ENCODE results near the gene BEAN1. TPM values are rescaled to one million over a fixed set of nuclear protein-coding genes. Genes with fewer than 3 reads are reported as not detected.

BEAN1 gene
- total RNA-seq, 4 donors from 2014 or later: 0.23 to 0.50 TPM; not detected in 2

- TF ChIP-seq POLR2AphosphoS5 (IDR thresholded peaks at IDR 0.05): no peak
- Histone ChIP-seq H3K27me3 (peaks cover 0 to 23% (median 0%) of the 10 kb centered on the region in 4 donors), H3K9me3 (peaks cover 0 to 6% (median 0%) of the 10 kb centered on the region in 4 donors), H3K36me3 (no peaks in the 10 kb centered on the region), H3K4me1 (no peaks in the 10 kb centered on the region), H3K4me3 (no peak overlapping the region), H3K27ac (replicated peaks in 1 of 4) (no peak overlapping the region)
- no peak for DNase-seq (ENCODE audit: extremely low spot score)
- 87% methylated on average over 7 of the region's 9 CpGs for WGBS
- intact Hi-C loops (cut with DNase I): no loop called here
Observed at GRCh38 chr16:66418165-66418962, 8.7 kb upstream of the BEAN1 start.

- H3K27ac ChIP-seq (replicated peaks in 1 of 4): no peak overlapping the region
- intact Hi-C loops (cut with DNase I): no loop called here
- no peaks in the 10 kb centered on the region for H3K36me3 ChIP-seq
- H3K27me3 ChIP-seq: peaks cover 0 to 29% (median 0%) of the 10 kb centered on the region in 4 donors
- WGBS: 64% methylated on average over 3 of the region's 3 CpGs
- H3K4me3 ChIP-seq: no peak overlapping the region
- DNase-seq (ENCODE audit: extremely low spot score): no peak
- TF ChIP-seq POLR2A (IDR thresholded peaks at IDR 0.05; ENCODE audit: low read depth): no peak
- TF ChIP-seq CTCF (IDR thresholded peaks at IDR 0.05): no peak
- no peak for TF ChIP-seq EP300 (IDR thresholded peaks at IDR 0.05)
- TF ChIP-seq POLR2AphosphoS5 (IDR thresholded peaks at IDR 0.05): no peak
- H3K4me1 ChIP-seq: no peaks in the 10 kb centered on the region
- H3K9me3 ChIP-seq: peaks cover 0 to 6% (median 0%) of the 10 kb centered on the region in 4 donors
Observed at GRCh38 chr16:66419527-66419926, 7.6 kb upstream of the BEAN1 start.

DNA sequence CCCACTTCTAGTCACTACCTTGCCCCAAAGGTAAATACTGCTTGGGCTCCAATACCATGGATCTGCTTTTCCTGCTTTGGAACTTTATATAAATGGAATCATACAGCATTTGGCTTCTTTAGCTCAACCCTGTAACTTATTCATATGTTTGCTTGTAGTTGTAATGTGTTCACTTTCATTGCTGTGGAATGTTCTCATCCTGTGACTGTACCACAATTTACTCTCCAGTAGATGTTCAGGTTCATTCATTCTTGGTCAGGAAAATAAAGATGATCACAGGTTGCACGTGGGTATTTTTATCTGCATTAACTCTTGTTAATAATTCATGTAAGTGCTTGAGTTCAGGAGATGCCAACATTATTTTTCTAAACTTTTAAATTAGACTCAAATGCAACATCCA is 6.7 kb upstream of the BEAN1 start:
- no peaks in the 10 kb centered on the region for H3K4me1 ChIP-seq
- no peak for DNase-seq (ENCODE audit: extremely low spot score)
- H3K36me3 ChIP-seq: no peaks in the 10 kb centered on the region
- WGBS: 65% methylated on average over 1 of the region's 1 CpG
- H3K27me3 ChIP-seq: peaks cover 0 to 36% (median under 1%) of the 10 kb centered on the region in 4 donors
- TF ChIP-seq EP300 (IDR thresholded peaks at IDR 0.05): no peak
- TF ChIP-seq POLR2AphosphoS5 (IDR thresholded peaks at IDR 0.05): no peak
- no peak for TF ChIP-seq POLR2A (IDR thresholded peaks at IDR 0.05; ENCODE audit: low read depth)
- no peak for TF ChIP-seq CTCF (IDR thresholded peaks at IDR 0.05)
- H3K27ac ChIP-seq (replicated peaks in 1 of 4): no peak overlapping the region
- no peak overlapping the region for H3K4me3 ChIP-seq
- intact Hi-C loops (cut with DNase I): no loop called here
- H3K9me3 ChIP-seq: peaks cover 0 to 6% (median 0%) of the 10 kb centered on the region in 4 donors

DNA sequence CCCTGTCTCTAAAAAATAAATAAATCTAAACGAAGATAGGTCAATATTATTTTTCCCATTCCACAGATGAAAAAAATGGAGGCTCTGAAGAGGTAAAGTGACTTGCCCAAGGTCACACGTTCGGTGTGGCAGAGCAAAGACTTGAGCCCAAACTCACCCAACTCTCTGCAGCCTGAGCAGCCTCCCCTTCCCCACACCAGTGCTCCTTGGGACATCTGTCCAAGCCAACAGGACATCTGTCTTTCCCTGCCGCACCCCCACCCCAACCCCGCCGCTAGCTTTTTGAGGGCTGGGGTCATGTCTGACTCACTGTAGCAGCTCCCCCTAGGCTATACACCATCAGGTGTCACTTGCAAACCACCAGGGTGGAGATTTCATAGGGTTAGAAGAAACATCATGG is 5.2 kb upstream of the BEAN1 start:
- no peak for DNase-seq (ENCODE audit: extremely low spot score)
- Histone ChIP-seq H3K4me1 (peaks cover 4 to 10% (median 7%) of the 10 kb centered on the region in 4 donors), H3K4me3 (no peak overlapping the region), H3K27ac (replicated peaks in 1 of 4) (no peak overlapping the region), H3K9me3 (peaks cover 0 to 5% (median 0%) of the 10 kb centered on the region in 4 donors), H3K27me3 (peaks cover 0 to 46% (median 12%) of the 10 kb centered on the region in 4 donors), H3K36me3 (no peaks in the 10 kb centered on the region)
- WGBS: 81% methylated on average over 6 of the region's 6 CpGs
- intact Hi-C loops (cut with DNase I): no loop called here
- TF ChIP-seq EP300 (IDR thresholded peaks at IDR 0.05): no peak
- no peak for TF ChIP-seq POLR2A (IDR thresholded peaks at IDR 0.05; ENCODE audit: low read depth)
- no peak for TF ChIP-seq POLR2AphosphoS5 (IDR thresholded peaks at IDR 0.05)
- TF ChIP-seq CTCF (IDR thresholded peaks at IDR 0.05): no peak

DNA sequence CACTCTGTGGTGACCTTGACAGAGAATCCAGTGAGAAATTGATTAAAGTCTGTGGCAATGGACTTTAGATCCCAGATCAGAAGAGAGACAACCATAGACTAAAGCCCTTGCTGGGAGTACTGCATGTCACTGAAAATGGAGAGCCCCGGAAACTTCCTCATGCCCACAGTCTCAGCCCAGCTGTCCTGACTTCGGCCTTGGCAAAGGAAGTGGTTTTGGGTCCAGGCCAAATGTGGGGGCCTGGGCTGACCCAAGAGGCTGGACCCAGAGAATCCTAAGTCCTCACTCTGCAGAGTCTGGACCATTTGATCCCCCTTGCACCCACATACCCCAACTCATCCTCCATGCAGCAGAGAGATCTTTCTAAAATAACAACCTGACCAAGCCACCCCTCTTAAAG is 4.7 kb upstream of the BEAN1 start:
- 77% methylated on average over 2 of the region's 2 CpGs for WGBS
- Histone ChIP-seq H3K4me1 (peaks cover 4 to 13% (median 10%) of the 10 kb centered on the region in 4 donors), H3K4me3 (no peak overlapping the region), H3K27me3 (peaks cover 0 to 48% (median 14%) of the 10 kb centered on the region in 4 donors), H3K36me3 (no peaks in the 10 kb centered on the region), H3K9me3 (peaks cover 0 to under 1% (median 0%) of the 10 kb centered on the region in 4 donors), H3K27ac (replicated peaks in 1 of 4) (no peak overlapping the region)
- intact Hi-C loops (cut with DNase I): no loop called here
- no peak for DNase-seq (ENCODE audit: extremely low spot score)
- TF ChIP-seq POLR2AphosphoS5 (IDR thresholded peaks at IDR 0.05) (no peak), EP300 (IDR thresholded peaks at IDR 0.05) (no peak), CTCF (IDR thresholded peaks at IDR 0.05) (no peak), POLR2A (IDR thresholded peaks at IDR 0.05; ENCODE audit: low read depth) (no peak)
